ELR (cell line): ENCODE measurements around the gene IRF1.
A peak's percentile ranks its signal among the peaks of the same experiment; 100 is the strongest.
"Not testable (repeated sequence)": the region's sequence is repeated elsewhere in the genome, so short reads cannot be mapped to it uniquely, and the experiment has no call there.

ENCODE experiments used
- DNase-seq: peaks from one replicate; pipeline ENCODE4 v3.0.0-alpha.2; 2015; ENCODE audit warnings: low read depth

The IRF1 gene

DNA sequence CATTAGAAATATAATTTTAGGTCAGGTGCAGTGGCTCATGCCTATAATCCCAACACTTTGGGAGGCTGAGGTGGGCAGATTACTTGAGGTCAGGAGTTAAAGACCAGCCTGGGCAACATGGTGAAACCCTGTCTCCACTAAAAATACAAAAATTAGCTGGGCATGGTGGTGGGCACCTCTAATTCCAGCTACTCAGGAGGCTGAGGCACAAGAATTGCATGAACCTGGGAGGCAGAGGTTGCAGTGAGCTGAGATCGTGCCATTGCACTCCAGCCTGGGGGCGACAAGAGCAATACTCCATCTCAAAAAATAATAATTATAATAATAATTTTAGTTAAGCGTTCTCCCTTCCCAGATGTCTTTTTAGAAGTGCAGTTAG is 52.3 kb downstream of the IRF1 start:
- not testable (repeated sequence) for DNase-seq

DNA sequence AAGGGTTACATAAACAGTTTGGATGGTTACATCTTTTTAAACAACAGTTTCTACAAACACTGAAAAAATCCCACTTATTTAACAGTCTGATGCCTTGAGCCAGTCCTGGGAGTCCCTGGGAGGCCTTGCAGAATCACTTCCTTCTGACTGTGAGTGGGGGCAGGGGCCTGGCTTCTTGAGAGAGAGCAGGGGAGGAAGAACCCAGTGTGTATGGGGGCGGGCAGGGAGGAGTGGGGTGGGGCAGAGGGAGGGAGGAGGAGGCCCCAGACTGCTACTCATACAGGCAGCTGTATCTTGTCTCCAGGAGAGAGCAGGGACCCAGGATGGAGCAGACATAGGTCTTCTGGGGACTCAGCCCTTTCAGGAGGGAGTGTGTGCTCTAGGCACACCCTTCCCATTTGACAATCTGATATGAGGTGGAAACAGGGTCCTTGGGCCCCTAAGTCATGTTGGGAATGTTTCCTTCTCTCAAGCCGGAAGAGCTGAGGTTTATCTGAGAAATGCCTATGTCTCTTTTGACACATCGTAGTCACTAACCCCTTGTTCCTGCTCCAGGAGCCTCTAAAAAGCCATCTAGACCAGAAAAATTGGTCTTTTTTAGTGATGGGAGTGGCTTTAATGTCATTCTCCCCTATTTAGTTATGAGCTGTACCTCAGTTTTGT is 52.8 kb downstream of the IRF1 start:
- peak; percentile 82 for DNase-seq

DNA sequence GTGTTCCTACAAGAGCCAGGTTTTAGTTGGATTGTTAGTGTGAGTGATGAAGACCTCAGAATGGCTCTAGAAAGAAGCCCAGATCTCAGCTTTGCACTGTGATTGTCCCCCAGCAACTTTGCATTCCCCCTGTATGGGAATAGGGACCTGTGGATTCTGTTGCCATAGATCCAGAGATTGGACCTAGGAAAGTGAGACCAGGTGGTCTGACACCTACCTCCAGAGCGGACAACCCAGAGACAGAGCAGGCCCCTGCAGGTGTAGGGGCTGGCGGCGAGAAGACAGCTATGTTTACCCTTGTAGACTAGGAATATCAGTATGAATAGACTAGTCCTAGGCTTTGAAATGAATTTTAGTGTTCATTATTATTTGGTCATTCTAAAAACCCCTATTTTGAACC is 53.6 kb downstream of the IRF1 start:
- DNase-seq, result no peak

DNA sequence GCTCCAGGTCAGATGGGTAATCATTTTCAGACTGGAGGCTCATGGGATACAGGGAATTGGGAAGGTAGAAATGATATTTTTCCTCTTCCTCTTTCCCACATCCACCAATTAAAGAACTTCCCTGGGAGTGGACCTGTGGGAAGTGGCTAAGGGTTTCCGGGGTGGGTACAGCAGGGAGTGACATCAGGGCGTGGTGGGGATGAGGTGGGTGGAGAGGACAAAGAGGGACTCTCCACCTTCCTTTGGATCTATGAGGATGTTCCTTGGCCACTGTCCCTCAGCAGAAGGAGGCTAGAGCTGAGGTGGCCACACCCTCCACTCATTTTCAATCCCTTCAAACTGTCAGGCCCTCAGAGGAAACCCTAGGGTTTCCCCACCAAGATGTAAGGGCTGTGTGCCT is 54.7 kb downstream of the IRF1 start:
- DNase-seq, result no peak

DNA sequence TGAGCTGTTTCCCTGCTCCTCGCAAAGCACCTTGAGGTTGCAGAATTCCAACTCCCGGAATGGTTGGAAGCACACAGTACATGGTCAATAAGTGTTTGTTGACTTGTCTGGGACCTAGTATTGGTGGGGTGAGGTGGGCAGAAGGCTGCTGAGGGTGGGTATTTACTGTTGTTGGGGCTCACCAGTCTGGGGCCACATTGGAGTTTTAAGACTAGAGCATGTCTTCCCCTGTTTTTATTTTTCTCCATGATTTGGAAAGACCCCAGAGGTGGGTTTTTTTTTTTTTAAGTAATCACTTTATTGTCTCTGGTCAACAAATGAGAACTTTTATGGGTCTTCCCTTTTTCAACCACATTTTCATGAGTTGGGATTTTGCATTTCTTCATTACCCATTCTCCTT is 55.1 kb downstream of the IRF1 start:
- DNase-seq, result no peak

DNA sequence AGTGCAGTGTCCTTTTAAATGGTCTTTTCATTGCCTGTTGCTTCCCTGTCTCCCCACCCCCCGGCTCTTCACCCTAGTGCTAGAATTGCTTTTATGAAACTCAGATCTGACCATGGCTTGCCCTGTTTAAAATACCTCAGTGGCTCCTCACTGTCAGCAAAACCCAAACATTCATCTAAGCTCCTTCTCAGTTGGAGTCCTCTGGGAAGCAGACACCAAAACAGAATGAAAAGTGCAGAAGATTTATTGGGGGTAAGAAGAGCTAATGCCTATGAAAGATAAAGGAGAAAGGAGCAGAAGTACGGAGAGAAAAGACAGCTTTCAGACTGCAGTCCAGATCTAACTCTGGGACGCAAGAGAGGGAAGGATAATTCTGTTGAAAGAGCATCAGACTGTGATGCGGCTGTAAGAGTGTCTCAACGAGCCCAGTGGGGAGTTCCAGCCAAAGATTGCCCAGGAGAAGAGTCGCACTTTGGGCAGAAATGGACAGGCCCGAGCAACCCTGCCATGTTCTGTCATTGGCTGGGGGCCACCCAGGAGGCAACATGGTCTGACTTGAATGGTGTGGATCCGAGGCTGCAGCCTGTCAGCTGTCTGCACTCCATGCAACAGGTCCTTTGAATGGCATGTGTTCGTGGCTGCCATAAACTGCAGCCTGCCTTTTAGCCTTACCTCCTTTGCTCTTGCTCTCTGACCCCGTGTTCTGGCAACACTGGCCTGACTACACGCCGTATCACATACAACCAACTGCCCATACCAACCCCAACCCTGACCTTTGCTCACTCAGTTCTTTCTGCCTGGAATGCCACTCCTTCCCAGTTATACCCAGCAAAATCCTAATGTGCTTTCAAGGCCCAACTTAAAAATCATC is 55.9 kb downstream of the IRF1 start:
- no peak for DNase-seq

DNA sequence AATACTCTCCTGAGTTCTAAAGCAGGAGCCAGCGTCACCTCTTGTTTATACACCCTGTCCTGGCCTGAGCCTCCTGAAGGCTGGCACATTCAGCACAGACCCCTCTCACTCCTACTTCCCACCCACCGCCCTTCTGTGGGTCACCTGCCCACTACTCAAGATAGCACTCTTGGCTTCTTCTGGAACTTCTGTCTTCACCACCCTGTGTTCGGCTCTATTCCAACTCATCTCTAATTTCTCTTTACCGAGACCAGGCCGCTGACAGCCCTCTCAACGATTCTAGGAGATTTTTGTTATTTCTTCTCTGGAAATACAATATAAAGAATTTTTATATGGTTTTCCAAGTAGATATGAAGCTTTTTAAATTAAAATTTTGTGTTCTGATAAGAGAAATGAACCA is 57.4 kb downstream of the IRF1 start:
- no peak for DNase-seq

DNA sequence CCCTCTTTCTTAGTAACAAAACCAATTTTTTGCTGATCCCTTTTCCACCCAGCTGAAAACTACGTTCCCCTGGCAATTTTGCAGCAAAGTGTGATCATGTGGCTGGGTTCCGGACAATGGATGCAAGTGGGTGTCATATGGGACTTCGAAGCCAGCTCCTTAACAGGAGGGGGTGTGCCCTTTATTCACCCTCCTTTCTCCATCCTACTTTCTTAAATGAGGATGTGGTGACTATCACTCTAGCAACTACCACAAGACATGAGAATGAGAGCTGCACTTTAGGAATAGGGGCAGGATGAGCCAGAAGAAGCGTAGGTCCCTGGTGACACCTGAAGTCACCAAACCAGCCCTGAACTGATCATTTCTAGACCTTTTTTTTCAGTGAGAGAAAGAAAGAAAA is 58.9 kb downstream of the IRF1 start:
- DNase-seq, result no peak
